Activated CD4-positive, alpha-beta T cell treated with anti-CD3 and anti-CD28 coated beads, Interleukin-2, amount 10 ng/mL, durations not matched to agents 7 days and 5 days (primary cell): ENCODE results near the gene CMTR1. TPM values are rescaled to one million over a fixed set of nuclear protein-coding genes. Genes with fewer than 3 reads are reported as not detected.

Experiments
- CTCF ChIA-PET: fragments of 350-600 bp; sonication (Branson Sonifier 250); formaldehyde crosslinking; loops from one replicate; lab custom pipeline; 2021; ENCODE audit warnings: antibody characterized with exemption; lab: Charles Lee
- POLR2A ChIA-PET: fragments of 350-600 bp; sonication (Branson Sonifier 250); formaldehyde crosslinking; loops from one replicate; lab custom pipeline; 2021; ENCODE audit warnings: antibody characterized with exemption; lab: Charles Lee
- DNase-seq: peaks from one replicate; pipeline ENCODE4 v3.0.0-alpha.2; 2020
- H3K27ac Mint-ChIP-seq: one replicate; pipeline ENCODE4 v1.8.0; 2021; ENCODE audit warnings: mild to moderate bottlenecking, moderate library complexity, mixed read lengths
- H3K27me3 Mint-ChIP-seq: one replicate; pipeline ENCODE4 v1.8.0; 2021; ENCODE audit warnings: mixed read lengths
- H3K36me3 Mint-ChIP-seq: one replicate; pipeline ENCODE4 v1.8.0; 2021; ENCODE audit warnings: low read depth, mixed read lengths
- H3K4me1 Mint-ChIP-seq: one replicate; pipeline ENCODE4 v1.8.0; 2021; ENCODE audit warnings: mixed read lengths
- H3K4me3 Mint-ChIP-seq: one replicate; pipeline ENCODE4 v1.8.0; 2021; ENCODE audit warnings: mild to moderate bottlenecking, moderate library complexity, mixed read lengths
- H3K9me3 Mint-ChIP-seq: one replicate; pipeline ENCODE4 v1.8.0; 2021; ENCODE audit warnings: mixed read lengths
- total RNA-seq, 2 experiments: library from RNA; stranded (reverse); gene quantifications; one replicate each; pipeline ENCODE4 v1.2.3, GENCODE V29; 2021

Gene CMTR1
- total RNA-seq, 2 experiments from 2014 or later: 90.9 to 92.5 TPM

DNA sequence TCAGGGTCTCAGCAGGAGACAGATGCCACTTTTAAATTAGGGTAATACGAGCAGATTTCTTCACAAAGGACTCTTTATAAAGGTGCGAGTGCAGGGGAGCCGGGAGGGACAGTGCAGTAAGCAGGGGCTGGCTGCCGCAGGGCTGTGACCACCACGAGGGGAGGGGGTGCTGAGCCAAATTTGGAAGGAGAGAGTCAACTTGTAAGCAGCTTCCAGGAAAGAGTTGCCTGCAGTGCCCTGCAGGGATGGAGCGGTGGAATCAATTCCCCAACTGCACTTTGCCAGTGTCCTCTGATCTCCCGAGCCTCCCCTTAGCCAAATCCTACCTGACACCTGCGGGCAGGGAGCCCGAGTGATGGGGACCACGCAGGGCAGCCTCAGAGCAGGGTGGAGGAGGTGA lies 80.6 kb downstream of the CMTR1 start:
- peaks cover 2% of the 10 kb centered on the region for H3K9me3 Mint-ChIP-seq
- POLR2A ChIA-PET: no interaction called here
- H3K27me3 Mint-ChIP-seq: no peaks in the 10 kb centered on the region
- no peak for DNase-seq
- peaks cover 66% of the 10 kb centered on the region for H3K4me1 Mint-ChIP-seq
- H3K36me3 Mint-ChIP-seq: peaks cover 4% of the 10 kb centered on the region
- peak overlapping the region; percentile 15 for H3K27ac Mint-ChIP-seq
- no peak overlapping the region for H3K4me3 Mint-ChIP-seq
- CTCF ChIA-PET: interaction anchor here (1.2 kb wide), 1 partner anchor 12 kb away, joined by 4 read pairs; no protein-coding TSS in a partner anchor

DNA sequence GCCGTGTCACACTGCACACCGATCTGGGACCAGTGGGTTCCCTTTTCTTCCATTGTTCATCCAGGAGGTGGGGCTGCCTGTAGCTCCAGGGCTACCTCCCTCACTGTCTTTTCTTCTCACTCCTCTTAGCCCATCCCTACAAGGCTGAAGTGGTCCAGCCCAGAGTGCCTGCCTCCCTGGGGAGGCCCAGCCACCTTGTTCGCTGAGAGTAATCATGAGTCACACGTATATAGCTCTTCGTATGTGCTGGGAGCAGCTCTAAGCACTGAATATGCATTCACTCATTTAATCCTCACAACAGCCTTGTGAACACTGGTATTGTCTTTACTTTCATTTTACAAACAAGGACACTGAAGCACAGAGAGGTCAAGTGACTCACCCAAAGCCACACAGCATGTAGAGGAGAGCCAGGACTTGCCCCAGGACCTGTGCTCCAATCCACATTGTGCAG lies 81.3 kb downstream of the CMTR1 start:
- H3K36me3 Mint-ChIP-seq: peaks cover 10% of the 10 kb centered on the region
- H3K9me3 Mint-ChIP-seq: peaks cover 2% of the 10 kb centered on the region
- H3K4me1 Mint-ChIP-seq: peaks cover 69% of the 10 kb centered on the region
- H3K27ac Mint-ChIP-seq: peak overlapping the region; percentile 97
- no peaks in the 10 kb centered on the region for H3K27me3 Mint-ChIP-seq
- ChIA-PET CTCF (interaction anchor here (1.2 kb wide), 1 partner anchor 12 kb away, joined by 4 read pairs; no protein-coding TSS in a partner anchor), POLR2A (no interaction called here)
- no peak for DNase-seq
- H3K4me3 Mint-ChIP-seq: peak overlapping the region; percentile 83

DNA sequence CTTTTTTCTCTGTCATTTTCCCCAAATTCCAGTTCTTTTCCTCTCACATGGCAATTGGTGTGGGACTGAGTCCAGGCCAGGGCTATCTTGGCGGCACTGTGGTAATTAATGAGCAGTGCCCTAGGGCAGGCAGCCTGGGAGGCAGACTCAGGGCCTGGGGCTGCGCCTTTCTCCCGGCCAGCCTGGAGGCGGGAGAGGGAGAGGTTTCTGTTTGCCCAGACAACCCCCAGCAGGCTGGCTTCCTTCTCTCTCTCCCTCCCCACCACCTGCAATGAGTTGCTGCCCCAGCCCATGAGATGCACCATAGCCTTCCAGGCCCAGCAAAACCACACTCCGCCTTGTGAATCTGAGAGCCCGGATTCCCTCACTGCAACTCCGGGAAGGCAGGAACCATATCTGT lies 81.8 kb downstream of the CMTR1 start:
- H3K27me3 Mint-ChIP-seq: no peaks in the 10 kb centered on the region
- H3K9me3 Mint-ChIP-seq: no peaks in the 10 kb centered on the region
- ChIA-PET POLR2A (no interaction called here), CTCF (interaction anchor here (1.2 kb wide), 1 partner anchor 13 kb away, joined by 4 read pairs; no protein-coding TSS in a partner anchor)
- peak overlapping the region; percentile 97 for H3K27ac Mint-ChIP-seq
- peak overlapping the region; percentile 83 for H3K4me3 Mint-ChIP-seq
- peaks cover 71% of the 10 kb centered on the region for H3K4me1 Mint-ChIP-seq
- DNase-seq: no peak
- H3K36me3 Mint-ChIP-seq: peaks cover 14% of the 10 kb centered on the region

- CTCF ChIA-PET: interaction anchor here (1.1 to 2.8 kb wide), 7 partner anchors 9 to 98 kb away, joined by 3 to 13 read pairs (median 5); no protein-coding TSS in a partner anchor
- Mint-ChIP-seq H3K27me3 (no peaks in the 10 kb centered on the region), H3K4me3 (peak overlapping the region; percentile 83), H3K4me1 (peaks cover 72% of the 10 kb centered on the region), H3K36me3 (peaks cover 17% of the 10 kb centered on the region), H3K27ac (peak overlapping the region; percentile 97), H3K9me3 (no peaks in the 10 kb centered on the region)
- no peak for DNase-seq
- POLR2A ChIA-PET: no interaction called here
These were observed 82.7 kb downstream of the CMTR1 start for GRCh38 chr6:37515712-37516075.

- peak overlapping the region; percentile 97 for H3K27ac Mint-ChIP-seq
- peaks cover 72% of the 10 kb centered on the region for H3K4me1 Mint-ChIP-seq
- POLR2A ChIA-PET: interaction anchor here (0.6 to 1.5 kb wide), 3 partner anchors 16 to 487 kb away, joined by 3 to 5 read pairs (median 3); partner anchors contain the start of gene CCDC167
- no peaks in the 10 kb centered on the region for H3K27me3 Mint-ChIP-seq
- H3K4me3 Mint-ChIP-seq: peak overlapping the region; percentile 83
- CTCF ChIA-PET: interaction anchor here (0.5 to 2.8 kb wide), 8 partner anchors 10 to 253 kb away, joined by 3 to 13 read pairs (median 4); no protein-coding TSS in a partner anchor
- DNase-seq: peak; percentile 94
- H3K36me3 Mint-ChIP-seq: peaks cover 18% of the 10 kb centered on the region
- H3K9me3 Mint-ChIP-seq: no peaks in the 10 kb centered on the region
These were observed 83.3 kb downstream of the CMTR1 start for GRCh38 chr6:37516076-37516919.

- POLR2A ChIA-PET: interaction anchor here (0.6 to 1.5 kb wide), 3 partner anchors 17 to 488 kb away, joined by 3 to 5 read pairs (median 3); partner anchors contain the start of gene CCDC167
- CTCF ChIA-PET: interaction anchor here (1.4 to 2.8 kb wide), 5 partner anchors 10 to 97 kb away, joined by 3 to 13 read pairs (median 9); no protein-coding TSS in a partner anchor
- H3K9me3 Mint-ChIP-seq: no peaks in the 10 kb centered on the region
- peaks cover 18% of the 10 kb centered on the region for H3K36me3 Mint-ChIP-seq
- H3K27me3 Mint-ChIP-seq: no peaks in the 10 kb centered on the region
- peak overlapping the region; percentile 83 for H3K4me3 Mint-ChIP-seq
- peaks cover 75% of the 10 kb centered on the region for H3K4me1 Mint-ChIP-seq
- no peak for DNase-seq
- H3K27ac Mint-ChIP-seq: peak overlapping the region; percentile 97
These were observed 83.9 kb downstream of the CMTR1 start for GRCh38 chr6:37516920-37517405.

GRCh38 chr6:37517411-37517812 lies 84.4 kb downstream of the CMTR1 start:
- no peaks in the 10 kb centered on the region for H3K27me3 Mint-ChIP-seq
- peak overlapping the region; percentile 83 for H3K4me3 Mint-ChIP-seq
- CTCF ChIA-PET: interaction anchor here (2.1 to 2.8 kb wide), 4 partner anchors 11 to 16 kb away, joined by 5 to 13 read pairs (median 9); no protein-coding TSS in a partner anchor

GRCh38 chr6:37518116-37518515 lies 85.1 kb downstream of the CMTR1 start:
- peaks cover 75% of the 10 kb centered on the region for H3K4me1 Mint-ChIP-seq
- DNase-seq: no peak
- H3K27me3 Mint-ChIP-seq: no peaks in the 10 kb centered on the region
- POLR2A ChIA-PET: no interaction called here
- peak overlapping the region; percentile 83 for H3K4me3 Mint-ChIP-seq
- peak overlapping the region; percentile 97 for H3K27ac Mint-ChIP-seq
- peaks cover 18% of the 10 kb centered on the region for H3K36me3 Mint-ChIP-seq
- CTCF ChIA-PET: interaction anchor here (0.6 to 2.7 kb wide), 3 partner anchors 16 to 40 kb away, joined by 3 to 9 read pairs (median 4); no protein-coding TSS in a partner anchor
- H3K9me3 Mint-ChIP-seq: no peaks in the 10 kb centered on the region

More at GRCh38 chr6:37517411-37517812, 84.4 kb downstream of the CMTR1 start:
- Mint-ChIP-seq H3K36me3 (peaks cover 18% of the 10 kb centered on the region), H3K9me3 (no peaks in the 10 kb centered on the region), H3K27ac (peak overlapping the region; percentile 97), H3K4me1 (peaks cover 76% of the 10 kb centered on the region)
- peak; percentile 89 for DNase-seq
- POLR2A ChIA-PET: interaction anchor here (1.5 kb wide), 1 partner anchor 30 kb away, joined by 5 read pairs; no protein-coding TSS in a partner anchor

- CTCF ChIA-PET: interaction anchor here (1.2 kb wide), 1 partner anchor 586 kb away, joined by 3 read pairs; no protein-coding TSS in a partner anchor
- H3K27ac Mint-ChIP-seq: no peak overlapping the region
- no peaks in the 10 kb centered on the region for H3K27me3 Mint-ChIP-seq
- H3K4me3 Mint-ChIP-seq: no peak overlapping the region
- no peaks in the 10 kb centered on the region for H3K9me3 Mint-ChIP-seq
- POLR2A ChIA-PET: no interaction called here
- peaks cover 18% of the 10 kb centered on the region for H3K36me3 Mint-ChIP-seq
- peaks cover 64% of the 10 kb centered on the region for H3K4me1 Mint-ChIP-seq
- no peak for DNase-seq
These were observed 86.4 kb downstream of the CMTR1 start for GRCh38 chr6:37519461-37519860.

DNA sequence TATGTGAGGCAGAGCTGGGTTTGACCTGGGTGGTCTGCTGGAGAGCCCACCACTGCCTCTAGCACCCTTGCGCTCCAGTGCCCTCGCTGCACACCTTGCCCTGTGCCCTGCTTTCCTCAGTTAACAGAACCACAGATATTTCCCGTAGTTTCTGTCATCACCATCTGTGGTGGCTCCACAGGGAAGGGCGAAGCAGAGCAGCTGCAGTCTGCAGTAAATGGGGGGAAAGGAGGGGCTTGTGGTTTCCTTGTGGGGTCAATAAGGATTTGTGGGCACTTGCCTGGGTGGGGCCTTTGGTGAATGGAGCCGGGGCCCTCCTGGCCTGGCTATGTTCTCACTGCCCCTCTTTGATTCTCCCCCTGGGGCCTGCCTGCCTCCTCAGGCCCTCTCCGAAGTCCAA lies 87.9 kb downstream of the CMTR1 start:
- H3K4me3 Mint-ChIP-seq: no peak overlapping the region
- peaks cover 57% of the 10 kb centered on the region for H3K4me1 Mint-ChIP-seq
- H3K27me3 Mint-ChIP-seq: no peaks in the 10 kb centered on the region
- H3K36me3 Mint-ChIP-seq: peaks cover 18% of the 10 kb centered on the region
- no peak overlapping the region for H3K27ac Mint-ChIP-seq
- DNase-seq: no peak
- ChIA-PET CTCF (no interaction called here), POLR2A (no interaction called here)
- no peaks in the 10 kb centered on the region for H3K9me3 Mint-ChIP-seq

- peaks cover 55% of the 10 kb centered on the region for H3K4me1 Mint-ChIP-seq
- H3K36me3 Mint-ChIP-seq: peaks cover 18% of the 10 kb centered on the region
- no peaks in the 10 kb centered on the region for H3K27me3 Mint-ChIP-seq
- ChIA-PET CTCF (interaction anchor here (1.2 to 1.5 kb wide), 2 partner anchors 13 to 17 kb away, joined by 3 read pairs; no protein-coding TSS in a partner anchor), POLR2A (interaction anchor here (0.6 kb wide), 1 partner anchor 30 kb away, joined by 3 read pairs; no protein-coding TSS in a partner anchor)
- no peaks in the 10 kb centered on the region for H3K9me3 Mint-ChIP-seq
- no peak for DNase-seq
- no peak overlapping the region for H3K4me3 Mint-ChIP-seq
- H3K27ac Mint-ChIP-seq: no peak overlapping the region
These were observed 88.7 kb downstream of the CMTR1 start for GRCh38 chr6:37521674-37522073.

DNA sequence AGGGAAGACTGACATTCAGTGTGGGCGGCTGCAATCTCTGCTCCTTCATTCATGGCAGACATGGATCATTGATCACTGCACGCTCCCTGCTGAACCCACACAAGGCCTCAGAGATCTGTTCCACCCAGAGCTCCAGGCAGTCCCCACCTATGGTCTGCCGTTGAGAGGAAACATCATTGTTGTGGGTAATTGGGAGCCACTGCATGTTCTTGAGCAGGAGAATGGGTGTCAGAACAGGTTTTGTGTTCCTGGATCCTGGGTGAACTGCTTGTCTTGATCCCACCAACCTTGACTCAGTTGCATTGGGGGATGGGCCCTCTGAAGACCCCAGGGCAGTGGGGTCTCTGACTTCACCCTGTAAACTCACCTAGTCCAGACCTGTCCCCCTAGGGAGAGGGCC lies 89.8 kb downstream of the CMTR1 start:
- POLR2A ChIA-PET: no interaction called here
- no peak for DNase-seq
- no peaks in the 10 kb centered on the region for H3K27me3 Mint-ChIP-seq
- H3K4me3 Mint-ChIP-seq: no peak overlapping the region
- H3K27ac Mint-ChIP-seq: no peak overlapping the region
- no peaks in the 10 kb centered on the region for H3K9me3 Mint-ChIP-seq
- H3K36me3 Mint-ChIP-seq: peaks cover 18% of the 10 kb centered on the region
- CTCF ChIA-PET: interaction anchor here (1.2 to 1.6 kb wide), 5 partner anchors 10 to 140 kb away, joined by 3 to 4 read pairs (median 4); no protein-coding TSS in a partner anchor
- peaks cover 51% of the 10 kb centered on the region for H3K4me1 Mint-ChIP-seq
